K562 (cell line): Measurements from ENCODE around the gene C19orf85. TPM values are rescaled to one million over a fixed set of nuclear protein-coding genes. Genes with fewer than 3 reads are reported as not detected.

Source experiments
- ATAC-seq: fragments of 200-7000 bp; cut with Tn5 transposase; 3 replicates; pipeline ENCODE4 v1.9.1; 2020; ENCODE audit warnings: moderate library complexity
- BruUV-seq: library from RNA; stranded (reverse); fragments of 400-500 nt; replicated peaks from 2 replicates; lab custom pipeline; 2021; lab: Mats Ljungman, UMichigan
- CTCF ChIA-PET: fragments of 300-600 bp; formaldehyde crosslinking; extraction: SDS; loops from one replicate; lab custom pipeline; 2021; ENCODE audit warnings: low intra/inter-chr PET ratio; lab: Yijun Ruan, JAX
- POLR2A ChIA-PET: fragments of 300-600, 350-650 bp; sonication (Branson Sonifier 250); formaldehyde crosslinking; extraction: SDS; loops from one replicate; lab custom pipeline; 2021; ENCODE audit warnings: antibody characterized with exemption, inconsistent platforms; lab: Yijun Ruan, JAX
- DNase-seq, 4 experiments: peaks; one replicate each; pipeline versions ENCODE4 v3.0.0 to v3.0.0-alpha.2; 2011 to 2018; ENCODE audit warnings: low spot score in 3 of 4, mixed read lengths in 3 of 4; ENCODE audit errors: extremely low read depth in 1 of 4
- FAIRE-seq: peaks from 2 replicates; lab custom pipeline; 2011; peaks lifted over from hg19 to GRCh38; lab: Jason Lieb, UNC
- H2AFZ ChIP-seq: 2 replicates; pipeline ENCODE4 v1.6.0; 2011; ENCODE audit warnings: low read depth, low read length, control low read depth, inconsistent platforms
- H3K27ac ChIP-seq: fragments of 200-600 bp; 3 replicates; pipeline ENCODE4 v1.8.0; 2011; ENCODE audit warnings: low read depth, mild to moderate bottlenecking, control low read depth, inconsistent platforms, low read length, moderate library complexity, mixed read lengths; ENCODE audit errors: extremely low read depth
- H3K27me3 ChIP-seq, 2 experiments: fragments of 300-600 bp in 1 of 2; 2 replicates in 1 of 2; 3 replicates in 1 of 2; pipeline versions ENCODE4 v1.6.0 to v1.8.0; 2011; ENCODE audit warnings: inconsistent platforms in 2 of 2, low read length in 2 of 2, mild to moderate bottlenecking in 1 of 2, mixed read lengths in 1 of 2, moderate library complexity in 1 of 2; ENCODE audit not compliant: control insufficient read depth in 2 of 2, insufficient read depth in 2 of 2
- H3K36me3 ChIP-seq: fragments of 300-600 bp; 3 replicates; pipeline ENCODE4 v1.8.0; 2011; ENCODE audit warnings: mild to moderate bottlenecking, low read length, inconsistent platforms; ENCODE audit not compliant: control insufficient read depth, insufficient read depth
- H3K4me1 ChIP-seq, 2 experiments: fragments of 200-600 bp in 1 of 2; replicated peaks in 1 of 2; 2 replicates in 1 of 2; 3 replicates in 1 of 2; pipeline versions ENCODE4 v1.5.1 to v1.8.0; 2011; ENCODE audit warnings: inconsistent platforms in 2 of 2, low read length in 2 of 2, mild to moderate bottlenecking in 1 of 2, mixed read lengths in 1 of 2, moderate library complexity in 1 of 2; ENCODE audit not compliant: control insufficient read depth in 2 of 2, insufficient read depth in 2 of 2
- H3K4me2 ChIP-seq: 2 replicates; pipeline ENCODE4 v1.6.1; 2011; ENCODE audit warnings: low read length, control low read depth, inconsistent platforms, mixed read lengths; ENCODE audit not compliant: insufficient read depth
- H3K4me3 ChIP-seq: fragments of 200-600 bp; sonication (generic), shearing (Covaris generic); 2 replicates; pipeline ENCODE4 v1.5.1; 2016; ENCODE audit warnings: control low read depth, inconsistent platforms
- H3K79me2 ChIP-seq: fragments of 200-600 bp; 3 replicates; pipeline ENCODE4 v1.8.0; 2011; ENCODE audit warnings: low read length, inconsistent platforms; ENCODE audit not compliant: control insufficient read depth, insufficient read depth
- H3K9ac ChIP-seq, 2 experiments: 2 replicates each; pipeline versions ENCODE4 v1.6.0 to v1.6.1; 2011; ENCODE audit warnings: low read depth in 2 of 2, low read length in 2 of 2, control low read depth in 1 of 2, inconsistent platforms in 1 of 2, mild to moderate bottlenecking in 1 of 2, mixed read lengths in 1 of 2; ENCODE audit not compliant: insufficient read depth in 1 of 2
- H3K9me1 ChIP-seq: one replicate; pipeline ENCODE4 v1.6.0; 2011; ENCODE audit warnings: inconsistent platforms, mild to moderate bottlenecking, low read length, moderate library complexity; ENCODE audit not compliant: control insufficient read depth, insufficient read depth
- H3K9me3 ChIP-seq: replicated peaks from 2 replicates; pipeline ENCODE4 v1.5.1; 2011; ENCODE audit warnings: low read depth, low read length, inconsistent platforms; ENCODE audit not compliant: control insufficient read depth, insufficient read depth
- H4K20me1 ChIP-seq: replicated peaks from 2 replicates; pipeline ENCODE4 v1.6.1; 2011; ENCODE audit warnings: low read length, inconsistent platforms, mixed read lengths; ENCODE audit not compliant: control insufficient read depth, insufficient read depth
- ARHGAP35 ChIP-seq: fragments of 450-650 bp; IDR thresholded peaks from 2 replicates; pipeline ENCODE4 v1.6.1; 2018; ENCODE audit not compliant: partially characterized antibody
- ELF2 ChIP-seq: fragments of 250-450 bp; sonication (Bioruptor Pico); IDR thresholded peaks from 2 replicates; pipeline ENCODE4 v1.5.0; 2021; ENCODE audit warnings: mild to moderate bottlenecking
- GABPA ChIP-seq: fragments of 200-800 bp; sonication (Bioruptor generic); conservative IDR thresholded peaks from 2 replicates; pipeline ENCODE4 v1.6.1; 2016; ENCODE audit warnings: low read depth, missing genetic modification characterization, missing compliant biosample characterization
- HDAC2 ChIP-seq: fragments of 450-650 bp; IDR thresholded peaks from 2 replicates; pipeline ENCODE4 v1.6.1; 2016; ENCODE audit warnings: mild to moderate bottlenecking
- JUN ChIP-seq, 2 experiments: sonication (generic) in 1 of 2; formaldehyde crosslinking in 1 of 2; IDR thresholded peaks; 2 replicates each; pipeline versions ENCODE4 v1.6.1 to v1.8.0; 2012 to 2022; ENCODE audit warnings: borderline replicate concordance in 2 of 2, mild to moderate bottlenecking in 2 of 2, improper control_type of control experiment in 1 of 2, low read depth in 1 of 2, low read length in 1 of 2, missing genetic modification reagents in 1 of 2
- POLR2AphosphoS5 ChIP-seq: IDR thresholded peaks from 2 replicates; pipeline ENCODE4 v1.6.1; 2011; ENCODE audit warnings: mild to moderate bottlenecking, low read depth, low read length, moderate library complexity; ENCODE audit not compliant: control insufficient read depth, insufficient read depth
- RBM34 ChIP-seq: fragments of 200-400 bp; formaldehyde crosslinking; IDR thresholded peaks from 2 replicates; pipeline ENCODE4 v1.6.1; 2018; ENCODE audit warnings: low read length, borderline replicate concordance; ENCODE audit not compliant: insufficient read depth
- TEAD4 ChIP-seq, 2 experiments: sonication (generic) in 1 of 2; formaldehyde crosslinking in 1 of 2; IDR thresholded peaks; 2 replicates each; pipeline versions ENCODE4 v1.6.1 to v1.8.0; 2012 to 2022; ENCODE audit warnings: borderline replicate concordance in 1 of 2, inconsistent platforms in 1 of 2, low read length in 1 of 2, mild to moderate bottlenecking in 1 of 2, missing genetic modification reagents in 1 of 2
- WGBS: fragments of 100-300 bp; shearing (Covaris generic); methylation state at CpG from one replicate; pipeline ENCODE4 v1.1.6; 2016; ENCODE audit warnings: low coverage, mixed read lengths; ENCODE audit not compliant: insufficient coverage; ENCODE audit errors: missing lambda C conversion rate; 5-methylcytosine and 5-hydroxymethylcytosine counted together
- in situ Hi-C: fragments of 300-500 bp; cut with MboI; formaldehyde crosslinking; loops from 4 replicates; pipeline ENCODE4 v1.15.0; 2018; ENCODE audit warnings: inconsistent platforms, mixed read lengths
- intact Hi-C: fragments of 100-400 bp; cut with micrococcal nuclease; formaldehyde crosslinking; loops from 2 replicates; pipeline ENCODE4 v1.14.2; 2022
- polyA plus RNA-seq, 8 experiments: library from polyadenylated mRNA; depleted of rRNA in 4 of 8; stranded (reverse) in 5 of 8; unstranded in 3 of 8; fragments of >200 nt; fragmentation: Nextera tagmentation in 2 of 8; fragmentation: Illumina TruSeq in 1 of 8; extraction: Ambion mirVana in 2 of 8; extraction: Trizol in 1 of 8; gene quantifications; 2 replicates each; pipeline versions ENCODE4 v1.2.1 to v1.2.3, GENCODE V29; 2011 to 2014; ENCODE audit warnings: inconsistent platforms in 1 of 8, missing spikeins in 1 of 8
- total RNA-seq, 7 experiments: library from RNA; depleted of rRNA in 6 of 7; stranded (reverse); fragments of >200 nt in 6 of 7; fragmentation: Illumina TruSeq in 2 of 7; extraction: Trizol in 2 of 7; gene quantifications; 2 replicates each; pipeline versions ENCODE4 v1.2.1 to v1.2.3, GENCODE V29; 2011 to 2021; ENCODE audit warnings: low replicate concordance in 1 of 7
- TF ChIP-seq, protein P1 (sequence below), 2 experiments: fragments of 450-650 bp in 1 of 2; sonication (generic) in 1 of 2; formaldehyde crosslinking in 1 of 2; IDR thresholded peaks; 2 replicates each; pipeline versions ENCODE4 v1.7.1 to v1.9.0; 2016 to 2022; ENCODE audit warnings: inconsistent platforms in 1 of 2, mild to moderate bottlenecking in 1 of 2, missing genetic modification reagents in 1 of 2

The C19orf85 gene
- total and polyA plus RNA-seq, 9 of the 15 experiments (the other 6 are each of a cell fraction or from before 2014, with no cell fraction given), result not detected

- no TSS peak for BruUV-seq
- H3K4me2 ChIP-seq, result peak overlapping the region; percentile 43
- FAIRE-seq (peak; percentile 96), ATAC-seq (peak; percentile 96), DNase-seq (peak; percentile 95 to 98 (median 98))
- ChIA-PET POLR2A (interaction anchor here (0.6 to 1.9 kb wide), 14 partner anchors 9 to 248 kb away, joined by 3 to 11 read pairs (median 3); partner anchors contain the start of gene UBE2S), CTCF (interaction anchor here (0.7 to 1.3 kb wide), 6 partner anchors 51 to 363 kb away, joined by 3 to 6 read pairs (median 3); no protein-coding TSS in a partner anchor)
- WGBS, result 4% methylated on average over 47 of the region's 64 CpGs
- H3K27me3 ChIP-seq, result no peaks in the 10 kb centered on the region; a peak in 1 of 5 replicates
- H3K36me3 ChIP-seq, result no peaks in the 10 kb centered on the region
- peaks cover 12 to 29% of the 10 kb centered on the region in 2 experiments for H3K4me1 ChIP-seq
- H3K27ac ChIP-seq, result peak overlapping the region; percentile 61; the same call in 2 of the 3 replicates
- peak overlapping the region; percentile 27; the same call in 1 of the 2 replicates for H3K4me3 ChIP-seq
- intact Hi-C loops, result loop anchor here (2.0 to 10.0 kb wide), 2 partner anchors 37 to 349 kb away; partner anchors contain the start of gene TNNI3
- in situ Hi-C loops, result no loop called here
- peak overlapping the region; percentile 97 for H2AFZ ChIP-seq
- H3K79me2 ChIP-seq, result no peaks in the 10 kb centered on the region
- no peaks in the 10 kb centered on the region; the same call in 1 of the 2 replicates for H3K9me3 ChIP-seq
- peak overlapping the region; percentile 49 to 82; a peak in 3 of 4 replicates for H3K9ac ChIP-seq
- no peaks in the 10 kb centered on the region for H3K9me1 ChIP-seq
- no peaks in the 10 kb centered on the region; the same call in 1 of the 2 replicates for H4K20me1 ChIP-seq
- TF ChIP-seq JUN (IDR thresholded peaks at IDR 0.05; ENCODE audit: borderline replicate concordance, low read depth, low read length), result 0 out of 2 replicates have a peak, but pooled peaks have one; percentile 32
- TF ChIP-seq JUN (CRISPR knock-in tag; IDR thresholded peaks at IDR 0.05; ENCODE audit: borderline replicate concordance), result peak; percentile 100
- TF ChIP-seq ELF2 (CRISPR knock-in tag), result peak; percentile 48; the same call in 1 of the 2 replicates
- no peak for TF ChIP-seq RBM34
- TF ChIP-seq, protein P1, sequence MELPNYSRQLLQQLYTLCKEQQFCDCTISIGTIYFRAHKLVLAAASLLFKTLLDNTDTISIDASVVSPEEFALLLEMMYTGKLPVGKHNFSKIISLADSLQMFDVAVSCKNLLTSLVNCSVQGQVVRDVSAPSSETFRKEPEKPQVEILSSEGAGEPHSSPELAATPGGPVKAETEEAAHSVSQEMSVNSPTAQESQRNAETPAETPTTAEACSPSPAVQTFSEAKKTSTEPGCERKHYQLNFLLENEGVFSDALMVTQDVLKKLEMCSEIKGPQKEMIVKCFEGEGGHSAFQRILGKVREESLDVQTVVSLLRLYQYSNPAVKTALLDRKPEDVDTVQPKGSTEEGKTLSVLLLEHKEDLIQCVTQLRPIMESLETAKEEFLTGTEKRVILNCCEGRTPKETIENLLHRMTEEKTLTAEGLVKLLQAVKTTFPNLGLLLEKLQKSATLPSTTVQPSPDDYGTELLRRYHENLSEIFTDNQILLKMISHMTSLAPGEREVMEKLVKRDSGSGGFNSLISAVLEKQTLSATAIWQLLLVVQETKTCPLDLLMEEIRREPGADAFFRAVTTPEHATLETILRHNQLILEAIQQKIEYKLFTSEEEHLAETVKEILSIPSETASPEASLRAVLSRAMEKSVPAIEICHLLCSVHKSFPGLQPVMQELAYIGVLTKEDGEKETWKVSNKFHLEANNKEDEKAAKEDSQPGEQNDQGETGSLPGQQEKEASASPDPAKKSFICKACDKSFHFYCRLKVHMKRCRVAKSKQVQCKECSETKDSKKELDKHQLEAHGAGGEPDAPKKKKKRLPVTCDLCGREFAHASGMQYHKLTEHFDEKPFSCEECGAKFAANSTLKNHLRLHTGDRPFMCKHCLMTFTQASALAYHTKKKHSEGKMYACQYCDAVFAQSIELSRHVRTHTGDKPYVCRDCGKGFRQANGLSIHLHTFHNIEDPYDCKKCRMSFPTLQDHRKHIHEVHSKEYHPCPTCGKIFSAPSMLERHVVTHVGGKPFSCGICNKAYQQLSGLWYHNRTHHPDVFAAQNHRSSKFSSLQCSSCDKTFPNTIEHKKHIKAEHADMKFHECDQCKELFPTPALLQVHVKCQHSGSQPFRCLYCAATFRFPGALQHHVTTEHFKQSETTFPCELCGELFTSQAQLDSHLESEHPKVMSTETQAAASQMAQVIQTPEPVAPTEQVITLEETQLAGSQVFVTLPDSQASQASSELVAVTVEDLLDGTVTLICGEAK (IDR thresholded peaks at IDR 0.05), result 0 out of 2 replicates have a peak, but pooled peaks have one; percentile 46
- TF ChIP-seq, protein P1 (CRISPR knock-in tag; IDR thresholded peaks at IDR 0.05), result peak; percentile 90
- TF ChIP-seq GABPA (tag), result peak; percentile 48
- no peak for TF ChIP-seq ARHGAP35
- TF ChIP-seq POLR2AphosphoS5, result no peak
- no peak; the same call in none of the 2 replicates for TF ChIP-seq TEAD4 (IDR thresholded peaks at IDR 0.05; ENCODE audit: low read length)
- TF ChIP-seq TEAD4 (CRISPR knock-in tag; IDR thresholded peaks at IDR 0.05; ENCODE audit: borderline replicate concordance), result peak; percentile 100
- TF ChIP-seq HDAC2, result peak; percentile 66; the same call in 1 of the 2 replicates
Measured at GRCh38 chr19:55503502-55504251, 39.1 kb upstream of the C19orf85 start.
